Prostate gland (tissue), 2 donors: Measurements from ENCODE around the gene DLGAP1. TPM values are rescaled to one million over a fixed set of nuclear protein-coding genes. Genes with fewer than 3 reads are reported as not detected.

Experiments
- DNase-seq: peaks from one replicate; pipeline ENCODE4 v3.0.0-alpha.2; 2019; ENCODE audit warnings: low spot score
- H3K27ac ChIP-seq, 2 donors: fragments of 200-600 bp; sonication (generic); 2 replicates each; pipeline ENCODE4 v1.5.1; 2017 to 2019
- H3K27me3 ChIP-seq: fragments of 200-600 bp; sonication (generic); replicated peaks from 2 replicates; pipeline ENCODE4 v1.5.1; 2019; ENCODE audit not compliant: insufficient read depth
- H3K36me3 ChIP-seq, 2 donors: fragments of 200-600 bp; sonication (generic); 1 replicate in 1 of 2; 2 replicates in 1 of 2; pipeline versions ENCODE4 v1.5.1 to v1.8.1; 2017 to 2019
- H3K4me1 ChIP-seq: fragments of 200-600 bp; sonication (generic); replicated peaks from 2 replicates; pipeline ENCODE4 v1.5.1; 2019
- H3K4me3 ChIP-seq, 2 donors: fragments of 200-600 bp; sonication (generic); 2 replicates each; pipeline ENCODE4 v1.5.1; 2017 to 2019
- H3K9me3 ChIP-seq: fragments of 200-600 bp; sonication (generic); 2 replicates; pipeline ENCODE4 v1.5.1; 2017
- POLR2A ChIP-seq: fragments of 450-650 bp; IDR thresholded peaks from one replicate; pipeline ENCODE4 v1.6.1; 2016; ENCODE audit warnings: antibody characterized with exemption, mild to moderate bottlenecking
- POLR2AphosphoS5 ChIP-seq: sonication (generic); formaldehyde crosslinking; IDR thresholded peaks from one replicate; pipeline ENCODE4 v1.6.1; 2017; ENCODE audit warnings: antibody characterized with exemption
- WGBS: methylation state at CpG from one replicate; pipeline ENCODE4 v1.1.5; 2018; 5-methylcytosine and 5-hydroxymethylcytosine counted together
- intact Hi-C: fragments of 100-400 bp; cut with DNase I; formaldehyde crosslinking; loops from one replicate; pipeline ENCODE4 v1.14.2; 2022
- total RNA-seq, 2 donors: library from RNA; depleted of rRNA; stranded (reverse); fragments of >200 nt; gene quantifications; one replicate each; pipeline ENCODE4 v1.1.0, GENCODE V29; 2016
- TF ChIP-seq, protein P1 (sequence below), 4 experiments: fragments of 200-600 bp in 2 of 4; fragments of 450-650 bp in 2 of 4; sonication (generic) in 2 of 4; IDR thresholded peaks; 1 replicate in 3 of 4; 2 replicates in 1 of 4; pipeline ENCODE4 v1.5.1; 2016 to 2019; ENCODE audit warnings: antibody characterized with exemption in 4 of 4, mild to moderate bottlenecking in 2 of 4, moderate library complexity in 2 of 4

DLGAP1 gene
- total RNA-seq, 2 donors from 2014 or later, result 42.2 to 66.7 TPM

GRCh38 chr18:3578621-3579020, 876.5 kb downstream of the DLGAP1 start:
- intact Hi-C loops, result no loop called here
- Histone ChIP-seq H3K4me1 (no peaks in the 10 kb centered on the region), H3K27me3 (no peaks in the 10 kb centered on the region), H3K27ac (no peak overlapping the region), H3K36me3 (no peaks in the 10 kb centered on the region), H3K4me3 (no peak overlapping the region), H3K9me3 (no peaks in the 10 kb centered on the region)
- WGBS, result 90% methylated on average over 4 of the region's 4 CpGs
- TF ChIP-seq POLR2A (no peak), POLR2AphosphoS5 (no peak)
- TF ChIP-seq, protein P1, sequence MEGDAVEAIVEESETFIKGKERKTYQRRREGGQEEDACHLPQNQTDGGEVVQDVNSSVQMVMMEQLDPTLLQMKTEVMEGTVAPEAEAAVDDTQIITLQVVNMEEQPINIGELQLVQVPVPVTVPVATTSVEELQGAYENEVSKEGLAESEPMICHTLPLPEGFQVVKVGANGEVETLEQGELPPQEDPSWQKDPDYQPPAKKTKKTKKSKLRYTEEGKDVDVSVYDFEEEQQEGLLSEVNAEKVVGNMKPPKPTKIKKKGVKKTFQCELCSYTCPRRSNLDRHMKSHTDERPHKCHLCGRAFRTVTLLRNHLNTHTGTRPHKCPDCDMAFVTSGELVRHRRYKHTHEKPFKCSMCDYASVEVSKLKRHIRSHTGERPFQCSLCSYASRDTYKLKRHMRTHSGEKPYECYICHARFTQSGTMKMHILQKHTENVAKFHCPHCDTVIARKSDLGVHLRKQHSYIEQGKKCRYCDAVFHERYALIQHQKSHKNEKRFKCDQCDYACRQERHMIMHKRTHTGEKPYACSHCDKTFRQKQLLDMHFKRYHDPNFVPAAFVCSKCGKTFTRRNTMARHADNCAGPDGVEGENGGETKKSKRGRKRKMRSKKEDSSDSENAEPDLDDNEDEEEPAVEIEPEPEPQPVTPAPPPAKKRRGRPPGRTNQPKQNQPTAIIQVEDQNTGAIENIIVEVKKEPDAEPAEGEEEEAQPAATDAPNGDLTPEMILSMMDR (IDR thresholded peaks at IDR 0.05), result no peak
- no peak for DNase-seq

DNA sequence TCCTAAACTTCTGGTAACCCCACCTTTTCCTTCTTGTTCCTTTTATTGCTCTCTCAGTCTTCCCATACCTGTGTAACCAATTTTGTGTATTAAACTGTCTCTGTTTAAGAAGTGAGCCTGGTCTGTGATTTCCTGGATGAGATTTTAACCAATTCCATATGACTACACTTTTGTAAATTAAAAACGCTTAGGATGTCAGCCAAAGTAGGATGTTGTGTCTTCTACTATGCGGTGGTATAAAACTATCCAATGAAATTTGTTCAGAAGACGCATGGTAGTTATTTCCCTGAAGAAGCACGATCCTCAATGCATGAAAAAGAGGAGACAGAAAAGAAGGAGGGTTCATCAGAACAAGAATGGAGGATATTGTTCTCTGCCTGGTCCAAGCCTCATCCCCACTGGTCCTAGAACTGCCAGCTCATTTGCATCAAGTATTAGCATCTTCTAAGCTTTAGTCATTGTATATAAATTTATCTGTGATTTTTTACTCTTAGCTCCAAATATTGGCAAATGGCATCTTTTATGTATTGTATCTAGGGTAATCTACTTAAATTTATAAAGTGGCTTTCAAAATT, 877.7 kb downstream of the DLGAP1 start:
- TF ChIP-seq, protein P1 (IDR thresholded peaks at IDR 0.05), result no peak
- TF ChIP-seq POLR2A, result no peak
- TF ChIP-seq POLR2AphosphoS5, result no peak
- Histone ChIP-seq H3K9me3 (no peaks in the 10 kb centered on the region), H3K4me1 (no peaks in the 10 kb centered on the region), H3K27me3 (no peaks in the 10 kb centered on the region), H3K27ac (no peak overlapping the region), H3K36me3 (no peaks in the 10 kb centered on the region), H3K4me3 (no peak overlapping the region)
- no peak for DNase-seq
- intact Hi-C loops, result no loop called here
- WGBS, result 90% methylated on average over 4 of the region's 4 CpGs

GRCh38 chr18:3572761-3573160, 882.3 kb downstream of the DLGAP1 start:
- intact Hi-C loops, result no loop called here
- no peaks in the 10 kb centered on the region for H3K4me1 ChIP-seq
- TF ChIP-seq POLR2AphosphoS5 (no peak), POLR2A (no peak)
- TF ChIP-seq, protein P1 (IDR thresholded peaks at IDR 0.05), result no peak
- H3K36me3 ChIP-seq, result no peaks in the 10 kb centered on the region
- H3K27ac ChIP-seq, result no peak overlapping the region
- no peak overlapping the region for H3K4me3 ChIP-seq
- 79% methylated on average over 1 of the region's 1 CpG for WGBS
- no peak for DNase-seq
- no peaks in the 10 kb centered on the region for H3K27me3 ChIP-seq
- H3K9me3 ChIP-seq, result no peaks in the 10 kb centered on the region

DNA sequence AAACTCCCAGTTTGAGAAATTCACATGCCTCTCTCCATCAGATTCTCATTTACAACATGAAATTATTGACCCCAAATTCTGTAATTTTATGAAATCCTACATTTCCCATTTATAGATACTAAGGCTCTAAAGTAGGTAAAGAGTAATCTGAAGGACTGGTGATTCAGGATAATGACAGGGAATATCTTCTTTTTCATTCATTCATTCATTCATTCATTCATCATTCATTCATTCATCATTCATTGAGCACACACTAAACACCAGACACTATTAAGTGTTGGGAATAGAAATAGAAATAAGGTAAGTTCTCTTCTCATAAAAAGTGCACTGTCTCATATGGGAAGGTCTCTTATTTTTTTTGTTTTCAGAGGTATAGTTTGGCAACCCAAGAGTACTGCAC, 888.3 kb downstream of the DLGAP1 start:
- no peaks in the 10 kb centered on the region for H3K27me3 ChIP-seq
- H3K4me3 ChIP-seq, result no peak overlapping the region
- TF ChIP-seq POLR2AphosphoS5, result no peak
- TF ChIP-seq, protein P1 (IDR thresholded peaks at IDR 0.05), result no peak
- no peak for TF ChIP-seq POLR2A
- H3K36me3 ChIP-seq, result no peaks in the 10 kb centered on the region
- DNase-seq, result no peak
- no peaks in the 10 kb centered on the region for H3K4me1 ChIP-seq
- H3K27ac ChIP-seq, result no peak overlapping the region
- intact Hi-C loops, result no loop called here
- H3K9me3 ChIP-seq, result no peaks in the 10 kb centered on the region

GRCh38 chr18:3560755-3561154, 894.4 kb downstream of the DLGAP1 start:
- intact Hi-C loops, result no loop called here
- WGBS, result 55% methylated on average over 3 of the region's 3 CpGs
- DNase-seq, result no peak
- no peaks in the 10 kb centered on the region for H3K9me3 ChIP-seq
- TF ChIP-seq POLR2AphosphoS5 (no peak), POLR2A (no peak)
- TF ChIP-seq, protein P1 (IDR thresholded peaks at IDR 0.05), result no peak
- H3K27me3 ChIP-seq, result no peaks in the 10 kb centered on the region
- no peaks in the 10 kb centered on the region for H3K36me3 ChIP-seq
- no peak overlapping the region for H3K27ac ChIP-seq
- no peaks in the 10 kb centered on the region for H3K4me1 ChIP-seq
- no peak overlapping the region for H3K4me3 ChIP-seq
